Fibroblast of skin of left biceps (primary cell): ENCODE results near the gene DQX1.
"Not testable (repeated sequence)": the region's sequence is repeated elsewhere in the genome, so short reads cannot be mapped to it uniquely, and the experiment has no call there.

ENCODE experiments used
- DNase-seq, 2 experiments: peaks; one replicate each; pipeline ENCODE4 v3.0.0-alpha.2; 2013; ENCODE audit warnings: low read depth in 2 of 2

The DQX1 gene

GRCh38 chr2:74496997-74497776 is 28.8 kb downstream of the DQX1 start:
- no peak for DNase-seq

- no peak for DNase-seq
Observed at GRCh38 chr2:74495440-74495839, 30.6 kb downstream of the DQX1 start.

- no peak for DNase-seq
Observed at GRCh38 chr2:74493546-74493945, 32.5 kb downstream of the DQX1 start.

- no peak for DNase-seq
Observed at GRCh38 chr2:74491648-74492544, 34.1 kb downstream of the DQX1 start.

GRCh38 chr2:74489906-74490305 is 36.1 kb downstream of the DQX1 start:
- no peak for DNase-seq

- DNase-seq, result no peak
Observed at GRCh38 chr2:74488643-74489481, 37.2 kb downstream of the DQX1 start.

GRCh38 chr2:74486141-74486540 is 39.9 kb downstream of the DQX1 start:
- DNase-seq, result no peak

GRCh38 chr2:74483675-74484164 is 42.3 kb downstream of the DQX1 start:
- DNase-seq, result not testable (repeated sequence)

GRCh38 chr2:74482801-74483674 is 43.0 kb downstream of the DQX1 start, which contains the start of the genes CCDC142 and TTC31:
Gene CCDC142 (minus strand): TSS chr2:74482998. CDS start chr2:74482837, 161 bp downstream.
Gene TTC31 (plus strand): TSS chr2:74483081. CDS start chr2:74483096, 15 bp downstream.
- DNase-seq, result peak; percentile 80 to 84

- no peak for DNase-seq
Observed at GRCh38 chr2:74481961-74482800, 43.9 kb downstream of the DQX1 start.

GRCh38 chr2:74481431-74481830 is 44.6 kb downstream of the DQX1 start:
- DNase-seq, result no peak

GRCh38 chr2:74474899-74475298 is 51.1 kb downstream of the DQX1 start:
- DNase-seq, result no peak

GRCh38 chr2:74474481-74474880 is 51.5 kb downstream of the DQX1 start:
- DNase-seq, result no peak

- no peak for DNase-seq
Observed at GRCh38 chr2:74472945-74473258, 53.1 kb downstream of the DQX1 start.

- DNase-seq, result peak; percentile 80 to 86
Observed at GRCh38 chr2:74472086-74472944, 53.7 kb downstream of the DQX1 start, which contains the start of gene MRPL53. Gene MRPL53 (minus strand): TSS chr2:74472680. CDS start chr2:74472660, 20 bp downstream.

- no peak for DNase-seq
Observed at GRCh38 chr2:74471332-74472065, 54.5 kb downstream of the DQX1 start.

- DNase-seq, result not testable (repeated sequence)
Observed at GRCh38 chr2:74470742-74471141, 55.3 kb downstream of the DQX1 start.
